ENCODE measurements around the gene LRP8. TPM values are rescaled to one million over a fixed set of nuclear protein-coding genes. Genes with fewer than 3 reads are reported as not detected.

LRP8 gene
- total RNA-seq, 1 donor: 27.6 TPM

GRCh38 chr1:53241828-53242227 is 86.0 kb downstream of the LRP8 start:
- no peak overlapping the region for H3K4me3 ChIP-seq (ENCODE audit: low read depth, low read length)
- no peak for TF ChIP-seq CTCF (IDR thresholded peaks at IDR 0.05; ENCODE audit: insufficient read depth, low read depth, low read length)
- DNase-seq (ENCODE audit: low read depth): no peak

- DNase-seq (ENCODE audit: low read depth): peak; percentile 98
- H3K4me3 ChIP-seq (ENCODE audit: low read depth, low read length): peak within 1 kb of the TSS; percentile 99
- TF ChIP-seq CTCF (IDR thresholded peaks at IDR 0.05; ENCODE audit: insufficient read depth, low read depth, low read length): no peak
Measured at GRCh38 chr1:53238197-53239155, 89.4 kb downstream of the LRP8 start, which contains the start of gene MAGOH. Gene MAGOH (minus strand): TSS chr1:53238518. CDS start chr1:53238448, 70 bp downstream.

- H3K4me3 ChIP-seq (ENCODE audit: low read depth, low read length): peak overlapping the region; percentile 99
- TF ChIP-seq CTCF (IDR thresholded peaks at IDR 0.05; ENCODE audit: insufficient read depth, low read depth, low read length): no peak
- DNase-seq (ENCODE audit: low read depth): no peak
Measured at GRCh38 chr1:53237638-53238037, 90.2 kb downstream of the LRP8 start.

- DNase-seq (ENCODE audit: low read depth): no peak
- TF ChIP-seq CTCF (IDR thresholded peaks at IDR 0.05; ENCODE audit: insufficient read depth, low read depth, low read length): no peak
- H3K4me3 ChIP-seq (ENCODE audit: low read depth, low read length): peak overlapping the region; percentile 92
Measured at GRCh38 chr1:53220962-53221286, 106.9 kb downstream of the LRP8 start.

- H3K4me3 ChIP-seq (ENCODE audit: low read depth, low read length): peak within 1 kb of the TSS; percentile 92
- DNase-seq (ENCODE audit: low read depth): peak; percentile 90
- TF ChIP-seq CTCF (IDR thresholded peaks at IDR 0.05; ENCODE audit: insufficient read depth, low read depth, low read length): no peak
Measured at GRCh38 chr1:53220171-53220961, 107.5 kb downstream of the LRP8 start, which contains the start of gene CZIB. Gene CZIB (minus strand): TSS chr1:53220634. CDS start chr1:53220575, 59 bp downstream.

- TF ChIP-seq CTCF (IDR thresholded peaks at IDR 0.05; ENCODE audit: insufficient read depth, low read depth, low read length): no peak
- no peak for DNase-seq (ENCODE audit: low read depth)
- peak overlapping the region; percentile 92 for H3K4me3 ChIP-seq (ENCODE audit: low read depth, low read length)
Measured at GRCh38 chr1:53219711-53220110, 108.2 kb downstream of the LRP8 start.
